ENCODE results near the gene DNER.

The DNER gene

DNA sequence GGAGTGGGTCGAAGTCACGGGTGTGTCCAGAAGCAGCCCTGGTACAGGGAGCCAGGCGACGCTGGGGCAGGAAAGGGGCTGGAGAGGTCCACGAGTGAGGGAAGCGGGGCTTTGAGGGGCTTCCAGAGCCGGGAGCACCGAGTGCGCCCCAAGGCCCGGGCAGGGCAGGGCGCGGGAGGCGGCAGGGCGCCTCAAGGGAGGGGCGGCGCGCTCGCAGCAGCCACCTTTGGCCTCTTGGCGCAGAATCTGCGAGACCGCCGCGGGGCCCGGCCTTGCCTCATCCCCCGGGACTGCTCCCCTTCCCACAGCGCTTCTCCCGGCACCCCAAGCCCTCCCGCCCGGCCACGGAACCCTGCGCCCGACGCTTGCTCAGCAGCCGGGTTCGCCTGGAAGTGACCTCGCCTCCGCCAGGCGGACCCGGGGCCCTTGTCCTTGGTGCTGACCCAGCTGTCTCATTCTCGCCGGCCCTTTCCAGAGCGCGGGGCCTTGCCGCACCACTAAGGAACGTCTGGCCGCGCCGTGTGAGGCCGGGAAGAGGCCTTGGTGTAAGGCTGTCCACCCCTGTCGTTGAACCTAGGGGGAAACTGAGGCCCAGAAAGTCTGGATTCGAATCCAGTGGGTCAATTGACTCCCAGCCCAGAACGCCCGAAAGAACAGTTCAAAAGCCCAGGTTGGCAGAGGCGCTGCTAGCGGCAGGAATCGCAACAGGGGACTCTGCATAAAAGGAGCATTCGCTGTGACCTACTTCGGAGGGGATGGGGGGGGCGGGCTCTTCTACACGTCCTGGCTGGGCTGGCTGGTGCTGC is 584 bp upstream of the DNER start:
- TF ChIP-seq, protein P1, sequence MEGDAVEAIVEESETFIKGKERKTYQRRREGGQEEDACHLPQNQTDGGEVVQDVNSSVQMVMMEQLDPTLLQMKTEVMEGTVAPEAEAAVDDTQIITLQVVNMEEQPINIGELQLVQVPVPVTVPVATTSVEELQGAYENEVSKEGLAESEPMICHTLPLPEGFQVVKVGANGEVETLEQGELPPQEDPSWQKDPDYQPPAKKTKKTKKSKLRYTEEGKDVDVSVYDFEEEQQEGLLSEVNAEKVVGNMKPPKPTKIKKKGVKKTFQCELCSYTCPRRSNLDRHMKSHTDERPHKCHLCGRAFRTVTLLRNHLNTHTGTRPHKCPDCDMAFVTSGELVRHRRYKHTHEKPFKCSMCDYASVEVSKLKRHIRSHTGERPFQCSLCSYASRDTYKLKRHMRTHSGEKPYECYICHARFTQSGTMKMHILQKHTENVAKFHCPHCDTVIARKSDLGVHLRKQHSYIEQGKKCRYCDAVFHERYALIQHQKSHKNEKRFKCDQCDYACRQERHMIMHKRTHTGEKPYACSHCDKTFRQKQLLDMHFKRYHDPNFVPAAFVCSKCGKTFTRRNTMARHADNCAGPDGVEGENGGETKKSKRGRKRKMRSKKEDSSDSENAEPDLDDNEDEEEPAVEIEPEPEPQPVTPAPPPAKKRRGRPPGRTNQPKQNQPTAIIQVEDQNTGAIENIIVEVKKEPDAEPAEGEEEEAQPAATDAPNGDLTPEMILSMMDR (IDR thresholded peaks at IDR 0.05; ENCODE audit: low read depth, low read length) = no peak
- H3K4me3 ChIP-seq (ENCODE audit: low read depth, low read length) = peak overlapping the region; percentile 47

DNA sequence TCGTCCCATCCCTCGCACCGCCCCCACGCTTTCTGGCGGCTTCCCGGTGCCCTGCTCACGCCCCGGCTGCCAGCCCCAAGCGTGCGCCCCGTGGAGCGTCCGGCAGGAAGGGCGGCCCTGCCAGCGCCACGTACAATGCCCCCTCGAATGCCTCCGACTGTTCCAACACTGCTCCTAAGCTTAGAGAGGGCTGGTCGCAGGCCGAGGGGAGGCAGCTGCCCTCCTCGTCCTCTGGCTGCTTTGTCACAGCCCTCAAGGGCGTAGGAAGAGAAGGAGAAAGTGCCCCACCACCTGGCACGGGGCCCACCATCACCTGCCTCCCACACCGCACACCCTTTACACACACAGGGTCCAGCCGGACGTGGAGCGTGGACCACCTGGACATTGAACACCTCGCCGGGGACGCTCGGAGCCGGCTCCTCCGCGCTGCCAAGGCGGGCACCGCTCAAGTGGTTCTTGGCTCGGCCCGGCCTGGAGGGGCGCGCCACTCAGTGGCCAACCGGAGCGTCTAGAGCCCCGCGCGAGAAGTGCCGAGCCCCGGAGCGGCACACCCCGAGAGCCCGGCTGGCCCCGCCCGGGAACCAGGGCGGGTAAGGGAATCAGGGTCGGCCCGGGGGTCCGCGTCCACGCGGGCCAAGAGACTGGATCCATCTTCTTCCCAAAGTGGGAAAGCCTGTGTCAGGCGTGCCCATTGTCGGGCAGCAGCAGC is 830 bp downstream of the DNER start:
- TF ChIP-seq, protein P1 (IDR thresholded peaks at IDR 0.05; ENCODE audit: low read depth, low read length) = no peak

DNA sequence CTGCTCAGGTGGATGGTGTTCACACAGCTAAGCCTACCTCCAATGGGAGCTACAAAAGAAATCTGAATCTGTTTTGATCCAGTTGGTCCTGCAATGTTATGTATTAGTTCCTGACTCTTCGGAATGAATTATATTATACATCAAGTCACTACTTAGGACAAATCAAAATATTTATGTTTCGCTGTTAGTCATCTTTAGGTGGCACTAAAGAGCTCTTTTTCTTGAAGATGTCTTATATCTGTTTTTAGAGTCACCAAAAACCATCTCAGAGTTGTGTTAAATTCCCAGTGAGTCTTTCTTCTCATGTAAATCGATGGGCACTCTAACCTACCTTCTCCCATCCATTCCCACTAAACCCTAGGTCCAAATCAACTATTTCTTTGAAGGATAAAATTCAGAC is 2.2 kb downstream of the DNER start:
- TF ChIP-seq, protein P1 (IDR thresholded peaks at IDR 0.05; ENCODE audit: low read depth, low read length) = no peak
- H3K4me3 ChIP-seq (ENCODE audit: low read depth, low read length) = no peak overlapping the region

More for the DNA sequence above, 830 bp downstream of the DNER start:
- no peak overlapping the region for H3K4me3 ChIP-seq (ENCODE audit: low read depth, low read length)

DNA sequence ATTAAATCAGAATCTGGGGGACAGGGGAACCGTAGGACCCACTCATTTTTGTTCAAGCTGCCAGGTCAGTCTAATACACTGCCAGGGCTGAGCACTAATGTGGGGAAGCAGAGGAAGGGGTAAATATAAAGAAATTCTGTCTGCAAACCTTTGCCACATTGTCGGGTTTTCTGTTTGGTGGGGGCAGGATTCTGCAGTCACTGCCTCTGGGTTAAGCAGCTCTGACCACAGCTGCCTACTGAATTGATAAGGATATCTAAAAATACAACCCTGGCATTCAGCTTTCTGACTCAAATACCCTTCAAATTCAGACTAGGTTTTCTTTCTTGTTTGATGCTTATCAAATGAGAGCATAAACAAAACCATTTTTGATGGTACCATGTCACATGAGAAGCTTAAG is 6.0 kb downstream of the DNER start:
- no peak overlapping the region for H3K4me3 ChIP-seq (ENCODE audit: low read depth, low read length)
- TF ChIP-seq, protein P1 (IDR thresholded peaks at IDR 0.05; ENCODE audit: low read depth, low read length) = no peak

DNA sequence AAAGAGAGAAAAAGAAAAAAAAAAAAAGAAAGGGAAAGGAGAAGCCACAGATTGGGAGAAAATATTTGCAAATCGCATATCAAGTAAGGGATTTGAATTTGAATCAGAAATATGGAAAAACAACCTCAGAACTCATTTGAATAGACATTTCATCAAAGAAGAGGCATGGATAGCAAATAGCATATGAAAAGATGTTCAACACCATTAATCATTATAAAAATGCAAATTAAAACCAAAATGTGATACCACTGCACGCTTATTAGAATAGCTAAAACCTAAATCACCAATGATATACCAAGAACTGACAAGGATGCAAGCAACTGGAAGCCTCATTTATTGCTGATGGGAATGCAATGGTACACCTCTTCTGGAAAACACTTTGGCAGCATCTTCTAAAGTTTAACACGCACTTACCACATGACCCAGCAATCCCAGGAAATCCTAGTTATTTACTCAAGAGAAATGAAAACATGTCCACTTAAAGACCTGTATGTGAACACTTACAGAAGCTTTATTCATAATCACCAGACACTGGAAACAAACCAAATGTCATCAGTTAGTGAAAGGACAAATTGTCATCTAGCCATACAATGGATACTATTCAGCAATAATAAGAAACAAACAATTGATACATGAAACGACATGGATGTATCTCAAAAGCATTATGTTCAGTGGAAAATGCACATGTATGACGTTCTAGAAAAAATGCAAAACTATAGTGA is 10.3 kb downstream of the DNER start:
- TF ChIP-seq, protein P1 (IDR thresholded peaks at IDR 0.05; ENCODE audit: low read depth, low read length) = no peak
- H3K4me3 ChIP-seq (ENCODE audit: low read depth, low read length) = no peak overlapping the region

DNA sequence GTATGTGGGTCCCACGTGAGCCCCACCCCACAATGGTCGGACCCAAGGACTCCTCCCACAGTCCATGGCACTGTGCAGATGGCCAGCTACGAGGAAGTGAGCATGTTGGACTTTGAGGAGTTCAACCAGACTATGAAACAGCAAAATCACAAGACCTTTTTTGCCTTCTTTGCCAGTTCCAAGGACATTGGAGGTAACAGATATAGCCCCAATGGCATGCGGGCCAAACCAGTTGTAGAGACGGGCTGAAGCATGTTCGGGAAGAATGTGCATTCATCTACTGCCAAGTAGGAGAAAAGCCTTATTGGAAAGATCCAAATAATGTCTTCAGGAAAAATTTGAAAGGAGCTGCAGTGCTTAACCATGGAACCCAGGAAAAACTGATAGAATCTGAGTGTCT is 12.6 kb downstream of the DNER start:
- no peak overlapping the region for H3K4me3 ChIP-seq (ENCODE audit: low read depth, low read length)
- TF ChIP-seq, protein P1 (IDR thresholded peaks at IDR 0.05; ENCODE audit: low read depth, low read length) = no peak

Data from WI38 (cell line).